GM12878 (cell line): ENCODE results near the gene HTR6. TPM values are rescaled to one million over a fixed set of nuclear protein-coding genes. Genes with fewer than 3 reads are reported as not detected.

Experiments
- ATAC-seq: fragments of 200-7000 bp; cut with Tn5 transposase; 3 replicates; pipeline ENCODE4 v1.9.1; 2020; ENCODE audit warnings: mild to moderate bottlenecking, moderate library complexity
- BruUV-seq: library from RNA; stranded (reverse); fragments of 400-500 nt; replicated peaks from 2 replicates; lab custom pipeline; 2021; lab: Mats Ljungman, UMichigan
- CTCF ChIA-PET: fragments of 300-600 bp; sonication (Branson Sonifier 250); formaldehyde crosslinking; extraction: SDS; loops from one replicate; lab custom pipeline; 2021; ENCODE audit warnings: inconsistent platforms; lab: Yijun Ruan, JAX
- POLR2A ChIA-PET: fragments of 350-600 bp; formaldehyde crosslinking; extraction: SDS; loops from one replicate; lab custom pipeline; 2021; ENCODE audit warnings: inconsistent platforms; lab: Charles Lee
- RAD21 ChIA-PET: fragments of 300-600 bp; sonication (Branson Sonifier 250); formaldehyde crosslinking; loops from one replicate; lab custom pipeline; 2023; ENCODE audit warnings: antibody characterized with exemption; ENCODE audit not compliant: unreplicated experiment; lab: Charles Lee
- SMC1A ChIA-PET: fragments of 300-600 bp; sonication (Branson Sonifier 250); formaldehyde crosslinking; loops from one replicate; lab custom pipeline; 2023; ENCODE audit not compliant: unreplicated experiment, uncharacterized antibody; lab: Charles Lee
- DNase-seq: peaks from one replicate; pipeline ENCODE4 v3.0.0-alpha.2; 2011; ENCODE audit warnings: low read depth, low spot score
- FAIRE-seq: peaks from 3 replicates; lab custom pipeline; 2011; peaks lifted over from hg19 to GRCh38; lab: Jason Lieb, UNC
- H2AFZ ChIP-seq: 2 replicates; pipeline ENCODE4 v1.6.0; 2011; ENCODE audit warnings: low read depth, low read length, control low read depth; ENCODE audit not compliant: control insufficient read depth
- H3K27ac ChIP-seq: 2 replicates; pipeline ENCODE4 v1.5.1; 2011; ENCODE audit warnings: control low read depth; ENCODE audit not compliant: control insufficient read depth, insufficient read depth
- H3K27me3 ChIP-seq, 2 experiments: replicated peaks in 1 of 2; 2 replicates each; pipeline versions ENCODE4 v1.6.0 to v1.6.1; 2011; ENCODE audit warnings: low read length in 1 of 2; ENCODE audit not compliant: control insufficient read depth in 2 of 2, insufficient read depth in 2 of 2
- H3K36me3 ChIP-seq, 2 experiments: 2 replicates each; pipeline ENCODE4 v1.5.1; 2011; ENCODE audit warnings: low read length in 1 of 2; ENCODE audit not compliant: control insufficient read depth in 2 of 2, insufficient read depth in 2 of 2
- H3K4me1 ChIP-seq: 2 replicates; pipeline ENCODE4 v1.6.1; 2011; ENCODE audit warnings: mild to moderate bottlenecking, low read length, moderate library complexity, mixed read lengths; ENCODE audit not compliant: control insufficient read depth, insufficient read depth
- H3K4me2 ChIP-seq: 2 replicates; pipeline ENCODE4 v1.6.0; 2011; ENCODE audit warnings: control low read depth; ENCODE audit not compliant: control insufficient read depth, insufficient read depth
- H3K4me3 ChIP-seq: fragments of 200-600 bp; sonication (generic); 2 replicates; pipeline ENCODE4 v1.5.1; 2016
- H3K79me2 ChIP-seq: 2 replicates; pipeline ENCODE4 v1.6.0; 2011; ENCODE audit warnings: low read length; ENCODE audit not compliant: control insufficient read depth, insufficient read depth
- H3K9ac ChIP-seq: 2 replicates; pipeline ENCODE4 v1.8.0; 2011; ENCODE audit warnings: low read length, control low read depth, mixed read lengths; ENCODE audit not compliant: control insufficient read depth, insufficient read depth
- H3K9me3 ChIP-seq: replicated peaks from 3 replicates; pipeline ENCODE4 v1.5.1; 2011; ENCODE audit warnings: mild to moderate bottlenecking, low read length; ENCODE audit not compliant: control insufficient read depth, insufficient read depth
- H4K20me1 ChIP-seq: 2 replicates; pipeline ENCODE4 v1.6.0; 2011; ENCODE audit not compliant: control insufficient read depth, insufficient read depth
- ASH2L ChIP-seq: fragments of 300-600, 200-600 bp; sonication (generic); IDR thresholded peaks from 2 replicates; pipeline ENCODE4 v1.6.1; 2017; ENCODE audit warnings: low read depth, mild to moderate bottlenecking, borderline replicate concordance
- FOS ChIP-seq: IDR thresholded peaks from 3 replicates; pipeline ENCODE4 v1.6.1; 2011; ENCODE audit warnings: borderline replicate concordance; ENCODE audit not compliant: insufficient read length; ENCODE audit errors: extremely low read depth
- HDAC6 ChIP-seq: fragments of 200-600 bp; sonication (generic); IDR thresholded peaks from one replicate; pipeline ENCODE4 v1.8.0; 2017; ENCODE audit warnings: antibody characterized with exemption; ENCODE audit not compliant: unreplicated experiment
- JUND ChIP-seq: IDR thresholded peaks from 2 replicates; pipeline ENCODE4 v1.6.1; 2012; ENCODE audit warnings: low read depth, mild to moderate bottlenecking, low read length, improper control_type of control experiment, moderate library complexity
- KAT2A ChIP-seq: conservative IDR thresholded peaks from 2 replicates; pipeline ENCODE4 v1.6.1; 2011; ENCODE audit warnings: low read depth, low read length; ENCODE audit not compliant: control insufficient read depth
- KDM1A ChIP-seq: fragments of 200-600 bp; sonication (generic); IDR thresholded peaks from 2 replicates; pipeline ENCODE4 v1.6.1; 2016; ENCODE audit warnings: borderline replicate concordance
- POU2F2 ChIP-seq: IDR thresholded peaks from 3 replicates; pipeline ENCODE4 v1.6.1; 2011; ENCODE audit warnings: low read depth, mild to moderate bottlenecking, low read length, borderline replicate concordance
- RAD21 ChIP-seq: IDR thresholded peaks from 2 replicates; pipeline ENCODE4 v1.6.1; 2011; ENCODE audit warnings: mild to moderate bottlenecking, low read depth, low read length, moderate library complexity; ENCODE audit not compliant: insufficient read depth
- RUNX3 ChIP-seq: IDR thresholded peaks from 2 replicates; pipeline ENCODE4 v1.6.1; 2012; ENCODE audit warnings: low read length, inconsistent platforms
- STAT1 ChIP-seq: fragments of 450-650 bp; conservative IDR thresholded peaks from 2 replicates; pipeline ENCODE4 v1.6.1; 2014; ENCODE audit warnings: antibody characterized with exemption, mild to moderate bottlenecking
- WRNIP1 ChIP-seq: IDR thresholded peaks from 2 replicates; pipeline ENCODE4 v1.6.1; 2011; ENCODE audit warnings: low read depth, low read length, improper control_type of control experiment, borderline replicate concordance
- WGBS: methylation state at CpG from one replicate; pipeline ENCODE4 v1.1.6; 2016; ENCODE audit warnings: low lambda C conversion rate; ENCODE audit not compliant: insufficient replicate concordance, insufficient coverage; ENCODE audit errors: missing lambda C conversion rate; 5-methylcytosine and 5-hydroxymethylcytosine counted together
- in situ Hi-C: fragments of 300-500 bp; cut with MboI; formaldehyde crosslinking; loops from 9 replicates; pipeline ENCODE4 v1.14.3; 2018; ENCODE audit warnings: mixed read lengths
- intact Hi-C: fragments of 100-400 bp; cut with micrococcal nuclease; formaldehyde crosslinking; loops from one replicate; pipeline ENCODE4 v1.14.2; 2022; ENCODE audit not compliant: unreplicated experiment
- polyA plus RNA-seq, 11 experiments: library from polyadenylated mRNA; depleted of rRNA in 4 of 11; unstranded in 6 of 11; stranded (reverse) in 5 of 11; fragments of >200 nt; fragmentation: Nextera tagmentation in 4 of 11; fragmentation: Illumina TruSeq in 1 of 11; extraction: Ambion mirVana in 4 of 11; extraction: Trizol in 1 of 11; gene quantifications; 1 replicate in 1 of 11; 2 replicates in 10 of 11; pipeline versions ENCODE4 v1.2.1 to v1.2.3, GENCODE V29; 2011 to 2016; ENCODE audit warnings: inconsistent platforms in 2 of 11, missing spikeins in 2 of 11, low read depth in 1 of 11
- total RNA-seq, 4 experiments: library from RNA; depleted of rRNA in 3 of 4; stranded (reverse); fragments of >200 nt in 3 of 4; fragmentation: Illumina TruSeq in 1 of 4; extraction: Trizol in 1 of 4; gene quantifications; 2 replicates each; pipeline versions ENCODE4 v1.2.1 to v1.2.3, GENCODE V29; 2013 to 2021
- TF ChIP-seq, protein P1 (sequence below): fragments of 450-650 bp; conservative IDR thresholded peaks from 2 replicates; pipeline ENCODE4 v1.6.1; 2017; ENCODE audit warnings: mild to moderate bottlenecking, moderate library complexity
- TF ChIP-seq, protein P2 (sequence below): fragments of 450-650 bp; IDR thresholded peaks from 2 replicates; pipeline ENCODE4 v1.6.1; 2017; ENCODE audit warnings: mild to moderate bottlenecking
- TF ChIP-seq, protein P3 (sequence below): IDR thresholded peaks from 2 replicates; pipeline ENCODE4 v1.6.1; 2011; ENCODE audit warnings: low read depth, mild to moderate bottlenecking, low read length, moderate library complexity, borderline replicate concordance; ENCODE audit errors: extremely low read depth

HTR6 gene
- total and polyA plus RNA-seq, 10 of the 15 experiments (the other 5 are each of a cell fraction or from before 2014, with no cell fraction given): 0.03 to 5.3 (median 1.7) TPM; not detected in 2

DNA sequence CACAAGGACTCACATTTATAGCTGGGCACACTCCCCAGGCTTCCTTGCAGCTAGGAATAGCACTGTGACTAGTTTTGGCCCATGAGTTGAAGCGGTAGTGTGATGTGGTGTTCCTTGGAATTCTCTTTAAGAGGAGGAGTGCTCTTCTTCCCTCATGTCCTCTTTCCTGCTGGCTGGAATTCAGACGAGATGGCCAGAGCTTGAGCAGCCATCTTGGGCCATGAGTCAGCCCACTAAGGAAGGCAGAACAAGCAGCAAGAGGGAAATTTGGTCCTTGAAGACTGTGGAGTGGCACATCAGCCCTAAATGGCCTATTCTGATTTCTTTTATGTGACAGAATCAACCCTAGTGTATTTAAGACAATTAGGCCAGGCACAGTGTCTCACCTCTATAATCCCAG lies 20.0 kb downstream of the HTR6 start:
- in situ Hi-C loops: no loop called here

More for the DNA sequence above, 20.0 kb downstream of the HTR6 start:
- BruUV-seq: no TSS peak
- ChIA-PET POLR2A (no interaction called here), RAD21 (interaction anchor here (1.0 kb wide), 1 partner anchor 294 kb away, joined by 3 read pairs; no protein-coding TSS in a partner anchor), CTCF (interaction anchor here (0.9 to 3.1 kb wide), 4 partner anchors 20 to 31 kb away, joined by 3 to 11 read pairs (median 4); no protein-coding TSS in a partner anchor), SMC1A (no interaction called here)
- intact Hi-C loops: no loop called here
- TF ChIP-seq POU2F2 (no peak), STAT1 (no peak), JUND (no peak), ASH2L (no peak), RUNX3 (no peak), KAT2A (no peak), WRNIP1 (no peak), KDM1A (no peak), FOS (no peak), HDAC6 (no peak), RAD21 (no peak)
- TF ChIP-seq, protein P1, sequence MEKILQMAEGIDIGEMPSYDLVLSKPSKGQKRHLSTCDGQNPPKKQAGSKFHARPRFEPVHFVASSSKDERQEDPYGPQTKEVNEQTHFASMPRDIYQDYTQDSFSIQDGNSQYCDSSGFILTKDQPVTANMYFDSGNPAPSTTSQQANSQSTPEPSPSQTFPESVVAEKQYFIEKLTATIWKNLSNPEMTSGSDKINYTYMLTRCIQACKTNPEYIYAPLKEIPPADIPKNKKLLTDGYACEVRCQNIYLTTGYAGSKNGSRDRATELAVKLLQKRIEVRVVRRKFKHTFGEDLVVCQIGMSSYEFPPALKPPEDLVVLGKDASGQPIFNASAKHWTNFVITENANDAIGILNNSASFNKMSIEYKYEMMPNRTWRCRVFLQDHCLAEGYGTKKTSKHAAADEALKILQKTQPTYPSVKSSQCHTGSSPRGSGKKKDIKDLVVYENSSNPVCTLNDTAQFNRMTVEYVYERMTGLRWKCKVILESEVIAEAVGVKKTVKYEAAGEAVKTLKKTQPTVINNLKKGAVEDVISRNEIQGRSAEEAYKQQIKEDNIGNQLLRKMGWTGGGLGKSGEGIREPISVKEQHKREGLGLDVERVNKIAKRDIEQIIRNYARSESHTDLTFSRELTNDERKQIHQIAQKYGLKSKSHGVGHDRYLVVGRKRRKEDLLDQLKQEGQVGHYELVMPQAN: no peak
- TF ChIP-seq, protein P2, sequence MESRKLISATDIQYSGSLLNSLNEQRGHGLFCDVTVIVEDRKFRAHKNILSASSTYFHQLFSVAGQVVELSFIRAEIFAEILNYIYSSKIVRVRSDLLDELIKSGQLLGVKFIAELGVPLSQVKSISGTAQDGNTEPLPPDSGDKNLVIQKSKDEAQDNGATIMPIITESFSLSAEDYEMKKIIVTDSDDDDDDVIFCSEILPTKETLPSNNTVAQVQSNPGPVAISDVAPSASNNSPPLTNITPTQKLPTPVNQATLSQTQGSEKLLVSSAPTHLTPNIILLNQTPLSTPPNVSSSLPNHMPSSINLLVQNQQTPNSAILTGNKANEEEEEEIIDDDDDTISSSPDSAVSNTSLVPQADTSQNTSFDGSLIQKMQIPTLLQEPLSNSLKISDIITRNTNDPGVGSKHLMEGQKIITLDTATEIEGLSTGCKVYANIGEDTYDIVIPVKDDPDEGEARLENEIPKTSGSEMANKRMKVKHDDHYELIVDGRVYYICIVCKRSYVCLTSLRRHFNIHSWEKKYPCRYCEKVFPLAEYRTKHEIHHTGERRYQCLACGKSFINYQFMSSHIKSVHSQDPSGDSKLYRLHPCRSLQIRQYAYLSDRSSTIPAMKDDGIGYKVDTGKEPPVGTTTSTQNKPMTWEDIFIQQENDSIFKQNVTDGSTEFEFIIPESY: no peak
- TF ChIP-seq, protein P3, sequence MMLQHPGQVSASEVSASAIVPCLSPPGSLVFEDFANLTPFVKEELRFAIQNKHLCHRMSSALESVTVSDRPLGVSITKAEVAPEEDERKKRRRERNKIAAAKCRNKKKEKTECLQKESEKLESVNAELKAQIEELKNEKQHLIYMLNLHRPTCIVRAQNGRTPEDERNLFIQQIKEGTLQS: no peak
- DNase-seq: no peak
- Histone ChIP-seq H3K4me2 (no peak overlapping the region), H3K79me2 (no peaks in the 10 kb centered on the region), H4K20me1 (no peaks in the 10 kb centered on the region), H2AFZ (no peak overlapping the region), H3K4me1 (no peaks in the 10 kb centered on the region), H3K36me3 (peaks cover 0 to 2% of the 10 kb centered on the region in 2 experiments; a peak in 1 of 4 replicates), H3K9ac (no peak overlapping the region), H3K9me3 (peaks cover 9% of the 10 kb centered on the region; the same call in 2 of the 3 replicates), H3K27me3 (no peaks in the 10 kb centered on the region), H3K27ac (no peak overlapping the region), H3K4me3 (no peak overlapping the region)
- no peak for FAIRE-seq
- 68% methylated on average over 2 of the region's 2 CpGs for WGBS
- no peak for ATAC-seq
